Osteoblast (primary cell): ENCODE data around the gene SMS. TPM values are rescaled to one million over a fixed set of nuclear protein-coding genes. Genes with fewer than 3 reads are reported as not detected.

Experiments
- DNase-seq: peaks from one replicate; pipeline ENCODE4 v3.0.0; 2011; ENCODE audit warnings: low spot score, mixed read lengths; ENCODE audit not compliant: insufficient read length; ENCODE audit errors: missing footprints
- H2AFZ ChIP-seq: 2 replicates; pipeline ENCODE4 v1.6.0; 2011; ENCODE audit warnings: mild to moderate bottlenecking, low read length
- H3K27ac ChIP-seq: 2 replicates; pipeline ENCODE4 v1.5.1; 2011; ENCODE audit warnings: mild to moderate bottlenecking, low read depth, low read length, moderate library complexity
- H3K27me3 ChIP-seq: 2 replicates; pipeline ENCODE4 v1.6.0; 2012; ENCODE audit warnings: mild to moderate bottlenecking, control low read depth, inconsistent platforms, low read length, moderate library complexity; ENCODE audit not compliant: insufficient read depth
- H3K36me3 ChIP-seq: 2 replicates; pipeline ENCODE4 v1.5.1; 2011; ENCODE audit warnings: mild to moderate bottlenecking, low read length, control low read depth, moderate library complexity; ENCODE audit not compliant: insufficient read depth
- H3K4me1 ChIP-seq: 2 replicates; pipeline ENCODE4 v1.5.1; 2011; ENCODE audit warnings: mild to moderate bottlenecking, low read length, control low read depth, moderate library complexity; ENCODE audit not compliant: insufficient read depth
- H3K4me2 ChIP-seq: 2 replicates; pipeline ENCODE4 v1.6.0; 2011; ENCODE audit warnings: mild to moderate bottlenecking, low read length; ENCODE audit not compliant: insufficient read depth
- H3K4me3 ChIP-seq: fragments of 200-600 bp; sonication (generic); 3 replicates; pipeline ENCODE4 v1.5.1; 2012; ENCODE audit warnings: mild to moderate bottlenecking, low read length, inconsistent platforms; ENCODE audit not compliant: insufficient read depth
- H3K79me2 ChIP-seq: 2 replicates; pipeline ENCODE4 v1.6.0; 2012; ENCODE audit warnings: mild to moderate bottlenecking, low read length, control low read depth, inconsistent platforms; ENCODE audit not compliant: insufficient read depth
- H3K9me3 ChIP-seq: 2 replicates; pipeline ENCODE4 v1.5.1; 2011; ENCODE audit warnings: low read depth, low read length, control low read depth
- H4K20me1 ChIP-seq: 2 replicates; pipeline ENCODE4 v1.6.0; 2012; ENCODE audit warnings: mild to moderate bottlenecking, low read length, control low read depth; ENCODE audit not compliant: insufficient read depth
- CTCF ChIP-seq: IDR thresholded peaks from 2 replicates; pipeline ENCODE4 v1.5.1; 2011; ENCODE audit warnings: mild to moderate bottlenecking, low read depth, low read length, moderate library complexity; ENCODE audit errors: extremely low read depth
- total RNA-seq: library from RNA; depleted of rRNA; stranded (reverse); fragments of >200 nt; gene quantifications from 2 replicates; pipeline ENCODE4 v1.2.3, GENCODE V29; 2012

The SMS gene
- 69.2 and 76.0 TPM in 2 replicates for total RNA-seq

GRCh38 chrX:21940356-21940829, at the start of gene SMS:
Gene SMS, plus strand, starts transcription at chrX:21940709. Its CDS starts 116 bp downstream, at chrX:21940825.
- Histone ChIP-seq H3K36me3 (no peaks in the 10 kb centered on the region), H3K4me3 (peak within 1 kb of the TSS; percentile 75), H4K20me1 (peaks cover 4% of the 10 kb centered on the region), H3K79me2 (peaks cover 23% of the 10 kb centered on the region), H3K4me2 (peak within 1 kb of the TSS; percentile 66), H3K9me3 (no peaks in the 10 kb centered on the region), H3K27me3 (no peaks in the 10 kb centered on the region), H2AFZ (peak within 1 kb of the TSS; percentile 60), H3K4me1 (peaks cover 22% of the 10 kb centered on the region), H3K27ac (peak within 1 kb of the TSS; percentile 53)
- TF ChIP-seq CTCF, result no peak
- peak; percentile 94 for DNase-seq

- H3K4me3 ChIP-seq, result no peak overlapping the region
- H4K20me1 ChIP-seq, result no peaks in the 10 kb centered on the region
- no peak overlapping the region for H3K27ac ChIP-seq
- DNase-seq, result no peak
- H3K36me3 ChIP-seq, result no peaks in the 10 kb centered on the region
- H3K27me3 ChIP-seq, result no peaks in the 10 kb centered on the region
- no peak overlapping the region for H2AFZ ChIP-seq
- H3K4me2 ChIP-seq, result no peak overlapping the region
- no peaks in the 10 kb centered on the region for H3K79me2 ChIP-seq
- TF ChIP-seq CTCF, result no peak
- H3K4me1 ChIP-seq, result no peaks in the 10 kb centered on the region
- no peaks in the 10 kb centered on the region for H3K9me3 ChIP-seq
These were observed 35.2 kb upstream of the SMS start for GRCh38 chrX:21905313-21905712.

- TF ChIP-seq CTCF, result no peak
- no peak for DNase-seq
These were observed 34.6 kb upstream of the SMS start for GRCh38 chrX:21905953-21906352.

GRCh38 chrX:21907260-21907659, 33.2 kb upstream of the SMS start:
- no peak for DNase-seq
- H4K20me1 ChIP-seq, result no peaks in the 10 kb centered on the region
- no peaks in the 10 kb centered on the region for H3K4me1 ChIP-seq
- no peaks in the 10 kb centered on the region for H3K79me2 ChIP-seq
- H3K9me3 ChIP-seq, result no peaks in the 10 kb centered on the region
- no peak overlapping the region for H3K4me2 ChIP-seq
- H3K27me3 ChIP-seq, result no peaks in the 10 kb centered on the region
- no peak for TF ChIP-seq CTCF
- H3K36me3 ChIP-seq, result no peaks in the 10 kb centered on the region
- no peak overlapping the region for H2AFZ ChIP-seq
- H3K27ac ChIP-seq, result no peak overlapping the region
- no peak overlapping the region for H3K4me3 ChIP-seq

More at GRCh38 chrX:21905953-21906352, 34.6 kb upstream of the SMS start:
- H3K27me3 ChIP-seq, result no peaks in the 10 kb centered on the region
- no peaks in the 10 kb centered on the region for H3K36me3 ChIP-seq
- no peak overlapping the region for H2AFZ ChIP-seq
- H3K9me3 ChIP-seq, result no peaks in the 10 kb centered on the region
- no peaks in the 10 kb centered on the region for H4K20me1 ChIP-seq
- no peak overlapping the region for H3K4me2 ChIP-seq
- H3K4me1 ChIP-seq, result no peaks in the 10 kb centered on the region
- no peak overlapping the region for H3K4me3 ChIP-seq
- no peak overlapping the region for H3K27ac ChIP-seq
- H3K79me2 ChIP-seq, result no peaks in the 10 kb centered on the region
